RWPE2 (cell line): ENCODE results near the gene CRYBA1.
"Not testable (repeated sequence)": the region's sequence is repeated elsewhere in the genome, so short reads cannot be mapped to it uniquely, and the experiment has no call there.

Experiments
- ATAC-seq: fragments of 200-7000 bp; cut with Tn5 transposase; 3 replicates; pipeline ENCODE4 v1.9.1; 2021; ENCODE audit warnings: low read depth
- DNase-seq: peaks from one replicate; pipeline ENCODE4 v3.0.0-alpha.2; 2020; ENCODE audit warnings: low spot score
- H3K27ac ChIP-seq: fragments of 450-650 bp; 2 replicates; pipeline ENCODE4 v1.5.1; 2017; ENCODE audit warnings: mild to moderate bottlenecking; ENCODE audit not compliant: poor library complexity, severe bottlenecking
- H3K27me3 ChIP-seq: fragments of 250-450 bp; sonication (Bioruptor Pico); 2 replicates; pipeline ENCODE4 v1.5.1; 2021; ENCODE audit warnings: mild to moderate bottlenecking, moderate library complexity; ENCODE audit not compliant: insufficient read depth, poor library complexity, severe bottlenecking
- H3K36me3 ChIP-seq: fragments of 250-450 bp; sonication (Bioruptor Pico); 2 replicates; pipeline ENCODE4 v1.5.1; 2020; ENCODE audit warnings: low read depth, mild to moderate bottlenecking, moderate library complexity
- H3K4me1 ChIP-seq: fragments of 250-450 bp; sonication (Bioruptor Pico); 2 replicates; pipeline ENCODE4 v1.5.1; 2021; ENCODE audit warnings: mild to moderate bottlenecking, moderate library complexity; ENCODE audit not compliant: insufficient read depth, poor library complexity, severe bottlenecking
- H3K4me3 ChIP-seq: fragments of 250-450 bp; sonication (Bioruptor Pico); 2 replicates; pipeline ENCODE4 v1.5.1; 2021; ENCODE audit warnings: mild to moderate bottlenecking, moderate library complexity; ENCODE audit not compliant: severe bottlenecking
- H3K9me3 ChIP-seq: fragments of 250-450 bp; sonication (Bioruptor Pico); 2 replicates; pipeline ENCODE4 v1.5.1; 2021; ENCODE audit warnings: mild to moderate bottlenecking, moderate library complexity; ENCODE audit not compliant: severe bottlenecking
- TF ChIP-seq, protein P1 (sequence below): fragments of 450-650 bp; IDR thresholded peaks from one replicate; pipeline ENCODE4 v1.5.1; 2017; ENCODE audit warnings: mild to moderate bottlenecking, moderate library complexity; ENCODE audit not compliant: poor library complexity, severe bottlenecking

Gene CRYBA1

DNA sequence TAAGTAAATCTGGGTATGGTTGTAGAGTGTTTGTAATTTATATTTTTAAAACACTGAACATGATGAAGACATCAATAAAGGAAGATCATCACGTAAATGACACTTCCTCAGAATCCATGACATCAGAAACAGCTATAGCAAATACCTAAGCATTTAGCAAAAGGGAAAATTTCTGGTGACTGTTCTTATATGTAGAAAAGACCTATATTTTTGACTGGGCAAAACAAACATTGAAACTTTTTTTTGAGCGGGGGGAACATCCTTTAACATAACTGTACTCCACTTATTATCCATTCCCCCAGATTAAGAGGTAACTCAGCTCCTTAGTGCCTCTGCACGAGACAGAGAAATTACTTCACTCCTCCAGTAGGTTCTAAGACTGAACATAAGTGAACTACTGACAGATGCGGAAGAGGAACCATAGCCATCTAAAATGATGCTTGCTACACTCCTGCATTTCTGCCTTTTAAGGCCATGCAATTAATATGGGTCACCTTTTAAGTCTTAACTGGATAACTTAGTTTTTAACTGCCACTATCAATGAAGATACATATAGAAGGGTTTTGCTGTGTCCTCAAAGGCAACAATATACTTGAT is 9.4 kb downstream of the CRYBA1 start:
- DNase-seq (no peak), ATAC-seq (no peak)
- TF ChIP-seq, protein P1, sequence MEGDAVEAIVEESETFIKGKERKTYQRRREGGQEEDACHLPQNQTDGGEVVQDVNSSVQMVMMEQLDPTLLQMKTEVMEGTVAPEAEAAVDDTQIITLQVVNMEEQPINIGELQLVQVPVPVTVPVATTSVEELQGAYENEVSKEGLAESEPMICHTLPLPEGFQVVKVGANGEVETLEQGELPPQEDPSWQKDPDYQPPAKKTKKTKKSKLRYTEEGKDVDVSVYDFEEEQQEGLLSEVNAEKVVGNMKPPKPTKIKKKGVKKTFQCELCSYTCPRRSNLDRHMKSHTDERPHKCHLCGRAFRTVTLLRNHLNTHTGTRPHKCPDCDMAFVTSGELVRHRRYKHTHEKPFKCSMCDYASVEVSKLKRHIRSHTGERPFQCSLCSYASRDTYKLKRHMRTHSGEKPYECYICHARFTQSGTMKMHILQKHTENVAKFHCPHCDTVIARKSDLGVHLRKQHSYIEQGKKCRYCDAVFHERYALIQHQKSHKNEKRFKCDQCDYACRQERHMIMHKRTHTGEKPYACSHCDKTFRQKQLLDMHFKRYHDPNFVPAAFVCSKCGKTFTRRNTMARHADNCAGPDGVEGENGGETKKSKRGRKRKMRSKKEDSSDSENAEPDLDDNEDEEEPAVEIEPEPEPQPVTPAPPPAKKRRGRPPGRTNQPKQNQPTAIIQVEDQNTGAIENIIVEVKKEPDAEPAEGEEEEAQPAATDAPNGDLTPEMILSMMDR, result no peak
- peak overlapping the region; percentile 41 for H3K27ac ChIP-seq
- H3K27me3 ChIP-seq, result no peaks in the 10 kb centered on the region
- H3K36me3 ChIP-seq, result peaks cover 54% of the 10 kb centered on the region
- peaks cover 37% of the 10 kb centered on the region for H3K4me1 ChIP-seq
- H3K4me3 ChIP-seq, result no peak overlapping the region
- no peaks in the 10 kb centered on the region for H3K9me3 ChIP-seq

DNA sequence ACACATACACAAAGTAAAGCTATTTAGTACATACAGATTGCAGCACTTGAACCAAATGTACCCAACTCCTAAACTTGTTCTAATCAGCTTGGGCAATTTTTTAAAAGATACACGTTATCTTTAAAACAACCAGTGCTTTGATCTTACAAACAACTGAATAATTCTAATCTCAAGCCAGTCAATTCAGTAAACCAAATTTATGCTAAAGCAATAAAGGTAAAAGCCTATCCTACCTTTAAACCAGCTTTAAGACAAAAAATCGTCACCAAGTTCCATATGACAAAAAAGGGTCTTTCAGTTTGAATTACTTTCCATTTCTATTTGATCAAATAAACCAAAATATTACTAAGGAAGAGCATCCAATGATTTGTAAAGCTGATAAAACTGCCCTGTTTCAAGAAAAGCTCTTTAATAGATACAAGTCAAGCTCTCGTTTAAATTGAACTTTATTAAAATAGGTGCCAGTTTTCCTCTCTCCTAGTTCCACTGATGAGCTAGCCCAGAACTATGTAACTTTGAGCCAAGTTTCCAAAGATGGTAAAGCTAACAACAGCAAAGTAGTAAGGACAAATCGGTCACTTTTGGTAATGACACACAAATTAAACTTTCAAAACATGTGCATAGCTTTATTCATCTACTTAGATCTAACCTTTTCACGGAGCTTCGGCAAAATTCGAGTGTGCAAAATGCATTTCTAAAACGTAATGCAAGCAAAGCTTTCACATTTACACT is 10.2 kb downstream of the CRYBA1 start:
- TF ChIP-seq, protein P1, result no peak
- Histone ChIP-seq H3K9me3 (no peaks in the 10 kb centered on the region), H3K4me3 (no peak overlapping the region), H3K36me3 (peaks cover 63% of the 10 kb centered on the region), H3K27me3 (no peaks in the 10 kb centered on the region), H3K27ac (peak overlapping the region; percentile 41), H3K4me1 (peaks cover 37% of the 10 kb centered on the region)
- DNase-seq, result no peak
- peak; percentile 48; the same call in 2 of the 3 replicates for ATAC-seq

DNA sequence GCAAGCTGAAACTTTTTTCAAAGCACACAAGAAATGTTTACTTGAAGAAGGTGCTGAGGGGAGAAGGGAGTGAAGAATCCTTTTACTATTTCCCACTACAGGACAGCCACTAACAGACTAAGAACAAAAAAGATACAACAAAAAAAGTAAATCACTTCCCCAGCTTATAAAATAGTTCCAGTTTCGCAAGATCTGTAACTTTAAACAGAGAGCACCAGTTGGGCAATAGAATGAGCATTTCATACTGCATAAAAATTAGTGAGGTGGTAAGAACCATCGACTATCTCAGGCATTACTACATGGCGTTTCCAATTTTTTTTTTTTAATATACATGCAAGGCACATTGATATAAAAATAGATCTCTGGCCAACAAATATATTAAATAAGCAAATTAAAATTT is 11.1 kb downstream of the CRYBA1 start:
- H3K4me1 ChIP-seq, result peaks cover 37% of the 10 kb centered on the region
- peaks cover 71% of the 10 kb centered on the region for H3K36me3 ChIP-seq
- DNase-seq (no peak), ATAC-seq (peak; percentile 44; the same call in 1 of the 3 replicates)
- H3K27ac ChIP-seq, result peak overlapping the region; percentile 41
- H3K4me3 ChIP-seq, result no peak overlapping the region
- H3K9me3 ChIP-seq, result no peaks in the 10 kb centered on the region
- TF ChIP-seq, protein P1, result no peak
- H3K27me3 ChIP-seq, result no peaks in the 10 kb centered on the region

DNA sequence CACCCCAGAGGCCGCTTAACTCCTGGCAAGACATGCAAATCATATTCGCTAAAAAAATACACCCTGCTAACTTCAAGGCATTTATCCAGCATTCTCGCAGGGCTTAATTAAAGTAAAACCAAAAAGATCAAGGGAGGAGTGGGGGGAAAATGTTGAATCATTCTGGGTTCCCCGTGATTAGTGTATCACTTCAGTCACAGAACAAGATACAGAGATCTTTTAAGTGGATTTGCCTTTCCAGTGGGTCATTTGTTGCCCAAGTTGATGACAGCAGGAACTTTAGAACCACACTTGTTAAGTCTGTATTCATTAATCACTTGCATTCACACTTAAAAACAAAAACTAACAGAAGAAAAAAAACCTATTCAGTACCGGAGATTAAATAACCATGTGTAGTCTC is 17.3 kb downstream of the CRYBA1 start:
- H3K4me3 ChIP-seq, result no peak overlapping the region

DNA sequence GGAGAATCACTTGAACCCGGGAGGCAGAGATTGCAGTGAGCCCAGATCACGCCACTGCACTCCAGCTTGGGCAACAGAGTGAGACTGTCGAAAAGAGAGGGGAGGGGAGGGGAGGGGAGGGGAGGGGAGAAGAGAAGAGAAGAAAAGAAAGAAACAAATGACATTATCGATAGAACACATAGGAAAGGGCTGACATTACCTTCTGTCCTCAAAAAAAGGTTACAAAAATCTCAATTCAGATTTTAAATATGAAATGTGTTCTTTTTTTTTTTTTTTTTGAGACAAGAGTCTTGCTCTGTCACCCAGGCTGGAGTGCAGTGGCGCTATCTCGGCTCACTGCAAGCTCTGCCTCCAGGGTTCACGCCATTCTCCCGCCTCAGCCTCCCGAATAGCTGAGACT is 25.3 kb downstream of the CRYBA1 start:
- not testable (repeated sequence) for DNase-seq, H3K4me3 ChIP-seq, H3K27me3 ChIP-seq, H3K4me1 ChIP-seq, H3K9me3 ChIP-seq, H3K27ac ChIP-seq, ATAC-seq
- H3K36me3 ChIP-seq, result peaks cover 89% of the 10 kb centered on the region

More for the DNA sequence above, 17.3 kb downstream of the CRYBA1 start:
- Histone ChIP-seq H3K4me1 (peaks cover 2% of the 10 kb centered on the region), H3K27ac (no peak overlapping the region), H3K9me3 (no peaks in the 10 kb centered on the region), H3K27me3 (no peaks in the 10 kb centered on the region), H3K36me3 (peaks cover 95% of the 10 kb centered on the region)
- DNase-seq (no peak), ATAC-seq (no peak)
- TF ChIP-seq, protein P1, result no peak
